Measurements from ENCODE around the gene CTAGE9. TPM values are rescaled to one million over a fixed set of nuclear protein-coding genes. Genes with fewer than 3 reads are reported as not detected.

CTAGE9 gene, protein sequence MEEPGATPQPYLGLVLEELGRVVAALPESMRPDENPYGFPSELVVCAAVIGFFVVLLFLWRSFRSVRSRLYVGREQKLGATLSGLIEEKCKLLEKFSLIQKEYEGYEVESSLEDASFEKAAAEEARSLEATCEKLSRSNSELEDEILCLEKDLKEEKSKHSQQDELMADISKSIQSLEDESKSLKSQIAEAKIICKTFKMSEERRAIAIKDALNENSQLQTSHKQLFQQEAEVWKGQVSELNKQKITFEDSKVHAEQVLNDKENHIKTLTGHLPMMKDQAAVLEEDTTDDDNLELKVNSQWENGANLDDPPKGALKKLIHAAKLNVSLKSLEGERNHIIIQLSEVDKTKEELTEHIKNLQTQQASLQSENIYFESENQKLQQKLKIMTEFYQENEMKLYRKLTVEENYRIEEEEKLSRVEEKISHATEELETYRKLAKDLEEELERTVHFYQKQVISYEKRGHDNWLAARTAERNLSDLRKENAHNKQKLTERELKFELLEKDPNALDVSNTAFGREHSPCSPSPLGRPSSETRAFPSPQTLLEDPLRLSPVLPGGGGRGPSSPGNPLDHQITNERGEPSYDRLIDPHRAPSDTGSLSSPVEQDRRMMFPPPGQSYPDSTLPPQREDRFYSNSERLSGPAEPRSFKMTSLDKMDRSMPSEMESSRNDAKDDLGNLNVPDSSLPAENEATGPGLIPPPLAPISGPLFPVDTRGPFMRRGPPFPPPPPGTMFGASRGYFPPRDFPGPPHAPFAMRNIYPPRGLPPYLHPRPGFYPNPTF
- polyA plus RNA-seq = not detected in 2 replicates

DNA sequence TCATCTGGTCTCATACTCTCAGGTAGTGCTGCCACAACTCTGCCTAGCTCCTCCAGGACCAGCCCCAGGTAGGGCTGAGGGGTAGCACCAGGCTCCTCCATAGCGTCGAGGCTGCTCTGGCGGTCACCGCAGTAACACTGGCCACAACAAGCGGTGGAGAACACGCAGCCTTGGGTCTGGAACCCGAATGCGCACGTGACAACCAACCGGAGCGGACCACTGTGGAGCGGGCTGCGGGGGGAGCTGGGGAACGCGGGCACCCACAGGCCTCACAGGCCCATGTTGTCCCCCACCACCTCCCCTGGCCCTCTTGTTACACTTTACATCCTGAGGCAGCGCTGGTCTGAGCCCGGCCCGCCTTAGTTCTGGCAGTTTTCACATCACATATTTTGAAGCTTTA, at the start of gene CTAGE9:
Gene CTAGE9 (minus strand): TSS at position 101 of the 400 bp plus-strand sequence. CDS start 0 bp downstream, at position 101.

Other genes with a start within 250 kb of the CTAGE9 start
- not detected in 2 replicates for gene ARG1, start 137.8 kb downstream of the CTAGE9 start, polyA plus RNA-seq
- gene MED23, start 82.8 kb downstream of the CTAGE9 start, polyA plus RNA-seq = 11.3 and 13.9 TPM in 2 replicates
- gene ENPP3, start 73.7 kb downstream of the CTAGE9 start, polyA plus RNA-seq = 0.26 TPM in 1 of 2 replicates, not detected in the other
- gene OR2A4, start 9.6 kb downstream of the CTAGE9 start, polyA plus RNA-seq = not detected in 2 replicates
- gene ENPP1, start 97.0 kb upstream of the CTAGE9 start, polyA plus RNA-seq = 3.1 and 7.2 TPM in 2 replicates
- 5.4 TPM in 1 of 2 replicates, not detected in the other for gene CCN2, start 240.4 kb upstream of the CTAGE9 start, polyA plus RNA-seq

All from Purkinje cell (primary cell).